Ovary (tissue), 9 donors: ENCODE measurements around the gene ZNF672. TPM values are rescaled to one million over a fixed set of nuclear protein-coding genes. Genes with fewer than 3 reads are reported as not detected.

Experiments used
- DNase-seq, 5 donors: peaks; one replicate each; pipeline ENCODE4 v3.0.0-alpha.2; 2019 to 2020
- H3K27ac ChIP-seq, 2 donors: fragments of 200-600 bp; one replicate each; pipeline versions ENCODE4 v1.5.1 to v1.8.0; 2019 to 2022
- H3K27me3 ChIP-seq: fragments of 200-600 bp; one replicate; pipeline ENCODE4 v1.8.0; 2022
- H3K36me3 ChIP-seq: fragments of 200-600 bp; sonication (generic); one replicate; pipeline ENCODE4 v1.5.1; 2019
- H3K4me1 ChIP-seq: one replicate; pipeline ENCODE4 v1.8.1; 2013; ENCODE audit warnings: mild to moderate bottlenecking, moderate library complexity; ENCODE audit not compliant: insufficient read depth
- H3K4me3 ChIP-seq: fragments of 200-600 bp; sonication (generic); one replicate; pipeline ENCODE4 v1.5.1; 2017
- H3K9me3 ChIP-seq, 2 donors: fragments of 200-600 bp in 1 of 2; sonication (generic) in 1 of 2; one replicate each; pipeline versions ENCODE4 v1.5.1 to v1.8.1; 2013 to 2019; ENCODE audit warnings: mild to moderate bottlenecking in 1 of 2, moderate library complexity in 1 of 2
- CTCF ChIP-seq, 3 donors: fragments of 450-650 bp in 2 of 3; fragments of 200-600 bp in 1 of 3; IDR thresholded peaks; one replicate each; pipeline versions ENCODE4 v1.5.1 to v1.8.0; 2016 to 2022; ENCODE audit warnings: antibody characterized with exemption in 3 of 3, mild to moderate bottlenecking in 1 of 3
- EP300 ChIP-seq: sonication (generic); formaldehyde crosslinking; IDR thresholded peaks from one replicate; pipeline ENCODE4 v1.6.1; 2017; ENCODE audit warnings: antibody characterized with exemption
- POLR2A ChIP-seq: fragments of 450-650 bp; IDR thresholded peaks from one replicate; pipeline ENCODE4 v1.6.1; 2017; ENCODE audit warnings: antibody characterized with exemption, mild to moderate bottlenecking, moderate library complexity
- WGBS, 3 donors: extraction: QIAGEN DNeasy Blood & Tissue Kit in 1 of 3; methylation state at CpG; one replicate each; pipeline versions ENCODE4 v1.1.5 to v1.1.7; 2013 to 2017; 5-methylcytosine and 5-hydroxymethylcytosine counted together
- intact Hi-C, 4 donors: fragments of 100-400 bp; cut with DNase I; formaldehyde crosslinking; loops; one replicate each; pipeline versions ENCODE4 v1.11.0 to v1.15.1; 2022 to 2023
- polyA plus RNA-seq, 2 donors: library from polyadenylated mRNA; stranded (reverse); fragments of 200-250 nt in 1 of 2; fragments of 350-450 nt in 1 of 2; fragmentation: Illumina TruSeq in 1 of 2; extraction: RNeasy Lipid Tissue Mini Kit (QIAGEN cat#74804) in 1 of 2; gene quantifications; one replicate each; pipeline ENCODE4 v1.2.3, GENCODE V29; 2013 to 2014
- total RNA-seq, 7 donors: library from RNA; depleted of rRNA in 2 of 7; stranded (reverse); fragments of >200 nt in 2 of 7; fragmentation: NEBNext Ultra II Directional in 3 of 7; extraction: Animal tissue kit (Norgen Biotek cat#: 25700) in 3 of 7; gene quantifications; one replicate each; pipeline versions ENCODE4 v1.1.0 to v1.2.4, GENCODE V29; 2016 to 2023
- donor health status: DM: no; HTN: no; CAD: no; lungs with moderate emphysema.
- donor health status: DM: no; HTN: no; CAD: no.
- donor health status: Bipolar disorder and iron deficiency.
- donor health status: DM: yes; HTN: yes; CAD: no.
- donor health status: DM: no; HTN: no; CAD: no.
- donor health status: DM: yes; HTN: yes; CAD: no.

The ZNF672 gene
- total and polyA plus RNA-seq, 9 donors, result 7.3 to 29.5 (median 20.9) TPM

GRCh38 chr1:248812736-248813425 is 25.1 kb upstream of the ZNF672 start:
- intact Hi-C loops, result no loop called here
- Histone ChIP-seq H3K27me3 (no peaks in the 10 kb centered on the region), H3K4me1 (peaks cover 3% of the 10 kb centered on the region), H3K9me3 (no peaks in the 10 kb centered on the region), H3K4me3 (no peak overlapping the region), H3K36me3 (no peaks in the 10 kb centered on the region), H3K27ac (no peak overlapping the region)
- TF ChIP-seq POLR2A (no peak), CTCF (IDR thresholded peaks at IDR 0.05) (no peak), EP300 (no peak)
- 92 to 93% (median 92%) methylated on average over 23 of the region's 23 CpGs for WGBS, 3 donors
- no peak for DNase-seq

- no peaks in the 10 kb centered on the region for H3K27me3 ChIP-seq
- TF ChIP-seq CTCF (IDR thresholded peaks at IDR 0.05), result no peak
- TF ChIP-seq EP300, result no peak
- no peak for TF ChIP-seq POLR2A
- H3K36me3 ChIP-seq, result no peaks in the 10 kb centered on the region
- H3K4me1 ChIP-seq, result peaks cover 3% of the 10 kb centered on the region
- no peaks in the 10 kb centered on the region for H3K9me3 ChIP-seq
- intact Hi-C loops, result no loop called here
- no peak for DNase-seq
- no peak overlapping the region for H3K27ac ChIP-seq
- H3K4me3 ChIP-seq, result no peak overlapping the region
- 92 to 94% (median 93%) methylated on average over 8 of the region's 8 CpGs for WGBS, 3 donors
Observed at GRCh38 chr1:248813546-248813945, 24.5 kb upstream of the ZNF672 start.

- Histone ChIP-seq H3K4me3 (no peak overlapping the region), H3K27me3 (no peaks in the 10 kb centered on the region), H3K27ac (no peak overlapping the region), H3K36me3 (no peaks in the 10 kb centered on the region), H3K9me3 (no peaks in the 10 kb centered on the region), H3K4me1 (peaks cover 5% of the 10 kb centered on the region)
- no peak for DNase-seq
- WGBS, 3 donors, result 89 to 91% (median 89%) methylated on average over 16 of the region's 16 CpGs
- intact Hi-C loops, result no loop called here
- no peak for TF ChIP-seq EP300
- TF ChIP-seq CTCF (IDR thresholded peaks at IDR 0.05), result no peak
- no peak for TF ChIP-seq POLR2A
Observed at GRCh38 chr1:248814351-248814750, 23.7 kb upstream of the ZNF672 start.

- H3K27me3 ChIP-seq, result no peaks in the 10 kb centered on the region
- H3K4me3 ChIP-seq, result no peak overlapping the region
- intact Hi-C loops, result no loop called here
- H3K9me3 ChIP-seq, result no peaks in the 10 kb centered on the region
- no peak for TF ChIP-seq CTCF (IDR thresholded peaks at IDR 0.05)
- TF ChIP-seq EP300, result no peak
- no peak for TF ChIP-seq POLR2A
- no peak for DNase-seq
- no peaks in the 10 kb centered on the region for H3K36me3 ChIP-seq
- 84 to 86% (median 86%) methylated on average over 10 of the region's 10 CpGs for WGBS, 3 donors
- H3K27ac ChIP-seq, result no peak overlapping the region
- peaks cover 4% of the 10 kb centered on the region for H3K4me1 ChIP-seq
Observed at GRCh38 chr1:248815407-248816034, 22.5 kb upstream of the ZNF672 start.
